Glutamatergic neuron (in vitro differentiated cells): Measurements from ENCODE around the gene TCERG1L. TPM values are rescaled to one million over a fixed set of nuclear protein-coding genes. Genes with fewer than 3 reads are reported as not detected.

Experiments used
- DNase-seq: peaks from one replicate; pipeline ENCODE4 v3.0.0; 2022
- H3K27ac Mint-ChIP-seq: one replicate; pipeline ENCODE4 v1.8.0; 2020; ENCODE audit warnings: mild to moderate bottlenecking, mixed read lengths, inconsistent platforms; ENCODE audit not compliant: unreplicated experiment
- H3K27me3 Mint-ChIP-seq: one replicate; pipeline ENCODE4 v1.8.0; 2020; ENCODE audit warnings: mild to moderate bottlenecking, moderate library complexity, mixed read lengths, inconsistent platforms; ENCODE audit not compliant: unreplicated experiment
- H3K36me3 Mint-ChIP-seq: one replicate; pipeline ENCODE4 v1.8.0; 2020; ENCODE audit warnings: mild to moderate bottlenecking, mixed read lengths, inconsistent platforms; ENCODE audit not compliant: unreplicated experiment
- H3K4me1 Mint-ChIP-seq: one replicate; pipeline ENCODE4 v1.8.0; 2020; ENCODE audit warnings: mild to moderate bottlenecking, low read depth, mixed read lengths, inconsistent platforms; ENCODE audit not compliant: unreplicated experiment
- H3K4me3 Mint-ChIP-seq: one replicate; pipeline ENCODE4 v1.8.0; 2020; ENCODE audit warnings: mild to moderate bottlenecking, mixed read lengths, inconsistent platforms; ENCODE audit not compliant: unreplicated experiment
- H3K9me3 Mint-ChIP-seq: one replicate; pipeline ENCODE4 v1.8.0; 2020; ENCODE audit warnings: mild to moderate bottlenecking, moderate library complexity, mixed read lengths, inconsistent platforms; ENCODE audit not compliant: unreplicated experiment
- CTCF ChIP-seq: fragments of 200-600 bp; sonication (generic); IDR thresholded peaks from one replicate; pipeline ENCODE4 v1.5.0; 2021; ENCODE audit not compliant: partially characterized antibody, unreplicated experiment
- total RNA-seq: library from RNA; stranded (reverse); fragmentation: NEBNext Ultra II Directional; extraction: Animal tissue kit (Norgen Biotek cat#: 25700); gene quantifications from one replicate; pipeline ENCODE4 v1.2.1, GENCODE V29; 2021; ENCODE audit not compliant: unreplicated experiment

Gene TCERG1L
- total RNA-seq, 1 donor from 2014 or later: 2.2 TPM

GRCh38 chr10:131113709-131114291 is 197.7 kb downstream of the TCERG1L start:
- Mint-ChIP-seq H3K4me1 (no peaks in the 10 kb centered on the region), H3K36me3 (peaks cover 4% of the 10 kb centered on the region), H3K4me3 (no peak overlapping the region), H3K27ac (no peak overlapping the region), H3K9me3 (peaks cover 4% of the 10 kb centered on the region), H3K27me3 (peaks cover 2% of the 10 kb centered on the region)
- TF ChIP-seq CTCF: no peak
- DNase-seq: no peak

DNA sequence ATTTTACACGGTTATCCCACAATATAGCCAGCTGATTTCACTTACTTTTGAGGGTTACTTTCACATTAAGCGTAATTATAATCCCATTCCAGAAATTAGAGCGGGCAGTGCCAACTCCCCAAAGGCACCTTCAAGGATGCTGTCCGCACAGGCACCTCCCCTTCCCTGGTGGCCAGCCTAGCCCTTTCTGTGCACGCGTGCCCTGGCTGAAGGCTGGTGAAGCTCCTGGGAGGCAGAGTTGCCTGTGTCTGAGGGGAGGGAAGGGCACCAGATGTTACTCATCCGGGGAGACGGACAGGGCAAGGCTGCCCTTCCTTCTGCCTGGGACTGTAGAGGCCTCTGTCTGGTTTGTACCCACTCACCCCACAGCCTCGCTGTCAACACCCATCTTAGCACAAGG is 198.4 kb downstream of the TCERG1L start:
- peaks cover 2% of the 10 kb centered on the region for H3K27me3 Mint-ChIP-seq
- DNase-seq: no peak
- peaks cover 7% of the 10 kb centered on the region for H3K9me3 Mint-ChIP-seq
- H3K27ac Mint-ChIP-seq: no peak overlapping the region
- H3K4me3 Mint-ChIP-seq: no peak overlapping the region
- TF ChIP-seq CTCF: no peak
- H3K36me3 Mint-ChIP-seq: peaks cover 4% of the 10 kb centered on the region
- H3K4me1 Mint-ChIP-seq: no peaks in the 10 kb centered on the region

DNA sequence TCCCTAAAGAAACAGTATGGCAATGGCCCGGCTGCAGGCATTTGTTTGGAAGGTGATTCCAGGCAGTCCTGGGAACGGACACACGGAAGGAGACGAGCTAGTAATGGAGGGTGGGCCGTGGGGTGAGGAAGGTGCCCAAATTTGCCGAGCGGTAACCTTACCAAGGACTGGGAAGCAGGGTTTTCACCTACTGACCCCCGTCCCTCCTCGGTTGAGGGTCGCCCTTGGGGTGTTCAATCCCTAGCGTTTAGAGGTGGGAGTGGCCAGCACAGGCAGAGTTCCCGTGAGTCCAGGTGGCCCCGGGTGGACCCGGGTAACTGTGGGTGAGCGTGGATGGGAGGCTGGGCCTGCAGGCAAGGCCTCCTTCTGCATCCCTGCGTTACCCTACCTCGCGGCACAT is 198.8 kb downstream of the TCERG1L start:
- TF ChIP-seq CTCF: no peak
- Mint-ChIP-seq H3K27ac (no peak overlapping the region), H3K27me3 (peaks cover 3% of the 10 kb centered on the region), H3K4me1 (no peaks in the 10 kb centered on the region), H3K36me3 (peaks cover 4% of the 10 kb centered on the region), H3K4me3 (no peak overlapping the region), H3K9me3 (peaks cover 7% of the 10 kb centered on the region)
- DNase-seq: no peak

- Mint-ChIP-seq H3K9me3 (peaks cover 7% of the 10 kb centered on the region), H3K4me1 (no peaks in the 10 kb centered on the region), H3K36me3 (peaks cover 4% of the 10 kb centered on the region), H3K27ac (no peak overlapping the region), H3K4me3 (no peak overlapping the region), H3K27me3 (peaks cover 5% of the 10 kb centered on the region)
- no peak for DNase-seq
- no peak for TF ChIP-seq CTCF
These were observed 199.9 kb downstream of the TCERG1L start for GRCh38 chr10:131111471-131112080.

DNA sequence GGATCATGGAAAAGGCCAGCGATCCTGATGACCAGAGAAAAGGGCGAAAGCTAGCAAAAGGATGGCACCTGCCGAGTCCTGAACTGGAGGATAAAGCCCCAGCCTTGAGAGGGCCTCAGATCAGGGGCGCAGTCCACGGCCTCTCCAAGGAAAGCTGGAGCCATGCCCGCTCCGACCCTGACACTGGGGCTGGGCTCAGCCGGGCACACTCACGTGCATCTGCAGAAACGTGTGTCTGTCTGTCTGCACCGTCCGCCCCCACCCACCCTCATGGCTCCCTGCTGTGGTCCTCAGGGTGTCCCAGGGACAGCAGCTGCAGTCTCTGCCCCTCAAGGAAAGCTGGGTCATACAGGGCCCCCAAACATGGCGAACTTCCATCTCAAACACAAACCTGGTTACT is 200.5 kb downstream of the TCERG1L start:
- H3K36me3 Mint-ChIP-seq: peaks cover 4% of the 10 kb centered on the region
- no peak for DNase-seq
- H3K27me3 Mint-ChIP-seq: peaks cover 5% of the 10 kb centered on the region
- TF ChIP-seq CTCF: no peak
- no peak overlapping the region for H3K4me3 Mint-ChIP-seq
- no peaks in the 10 kb centered on the region for H3K4me1 Mint-ChIP-seq
- no peak overlapping the region for H3K27ac Mint-ChIP-seq
- H3K9me3 Mint-ChIP-seq: peaks cover 9% of the 10 kb centered on the region
